Stomach (tissue), 4 donors: ENCODE measurements around the gene ERVK3-1.
"Not testable (repeated sequence)": the region's sequence is repeated elsewhere in the genome, so short reads cannot be mapped to it uniquely, and the experiment has no call there.

Experiments used
- CTCF ChIP-seq, 7 experiments: fragments of 450-650 bp in 4 of 7; fragments of 200-600 bp in 3 of 7; sonication (generic) in 3 of 7; IDR thresholded peaks; one replicate each; pipeline ENCODE4 v1.5.1; 2016 to 2019; ENCODE audit warnings: antibody characterized with exemption in 7 of 7, control low read depth in 2 of 7, mild to moderate bottlenecking in 1 of 7
- EP300 ChIP-seq: sonication (generic); formaldehyde crosslinking; IDR thresholded peaks from one replicate; pipeline ENCODE4 v1.6.1; 2017; ENCODE audit warnings: antibody characterized with exemption
- POLR2A ChIP-seq, 4 donors: fragments of 450-650 bp; IDR thresholded peaks; one replicate each; pipeline ENCODE4 v1.6.1; 2016; ENCODE audit warnings: antibody characterized with exemption in 4 of 4, control low read depth in 2 of 4, mild to moderate bottlenecking in 1 of 4, moderate library complexity in 1 of 4

DNA sequence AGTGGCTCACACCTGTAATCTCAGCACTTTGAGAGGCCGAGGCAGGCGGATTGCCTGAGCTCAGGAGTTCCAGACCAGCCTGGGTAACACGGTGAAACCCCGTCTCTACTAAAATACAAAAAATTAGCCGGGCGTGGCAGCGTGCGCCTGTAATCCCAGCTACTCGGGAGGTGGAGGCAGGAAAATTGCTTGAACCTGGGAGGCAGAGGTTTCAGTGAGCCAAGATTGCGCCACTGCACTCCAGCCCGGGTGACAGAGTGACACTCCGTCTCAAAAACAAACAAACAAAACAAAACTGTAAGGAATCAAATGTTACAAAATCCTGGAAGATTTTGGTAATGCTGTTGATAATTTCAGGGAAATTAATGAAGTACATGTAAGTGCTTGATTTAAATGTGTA lies 42.9 kb downstream of the ERVK3-1 start:
- not testable (repeated sequence) for TF ChIP-seq CTCF (IDR thresholded peaks at IDR 0.05); POLR2A (IDR thresholded peaks at IDR 0.05); EP300
